K562 (cell line): Measurements from ENCODE around the gene PRR15L. TPM values are rescaled to one million over a fixed set of nuclear protein-coding genes. Genes with fewer than 3 reads are reported as not detected.
A peak's percentile ranks its signal among the peaks of the same experiment; 100 is the strongest.

Experiments
- ATAC-seq: fragments of 200-7000 bp; cut with Tn5 transposase; 3 replicates; pipeline ENCODE4 v1.9.1; 2020; ENCODE audit warnings: moderate library complexity
- BruUV-seq: library from RNA; stranded (reverse); fragments of 400-500 nt; replicated peaks from 2 replicates; lab custom pipeline; 2021; lab: Mats Ljungman, UMichigan
- CTCF ChIA-PET: fragments of 300-600 bp; formaldehyde crosslinking; extraction: SDS; loops from one replicate; lab custom pipeline; 2021; ENCODE audit warnings: low intra/inter-chr PET ratio; lab: Yijun Ruan, JAX
- POLR2A ChIA-PET: fragments of 300-600, 350-650 bp; sonication (Branson Sonifier 250); formaldehyde crosslinking; extraction: SDS; loops from one replicate; lab custom pipeline; 2021; ENCODE audit warnings: antibody characterized with exemption, inconsistent platforms; lab: Yijun Ruan, JAX
- DNase-seq, 4 experiments: peaks; one replicate each; pipeline versions ENCODE4 v3.0.0 to v3.0.0-alpha.2; 2011 to 2018; ENCODE audit warnings: low spot score in 3 of 4, mixed read lengths in 3 of 4; ENCODE audit errors: extremely low read depth in 1 of 4
- FAIRE-seq: peaks from 2 replicates; lab custom pipeline; 2011; peaks lifted over from hg19 to GRCh38; lab: Jason Lieb, UNC
- H2AFZ ChIP-seq: 2 replicates; pipeline ENCODE4 v1.6.0; 2011; ENCODE audit warnings: low read depth, low read length, control low read depth, inconsistent platforms
- H3K27ac ChIP-seq: fragments of 200-600 bp; 3 replicates; pipeline ENCODE4 v1.8.0; 2011; ENCODE audit warnings: low read depth, mild to moderate bottlenecking, control low read depth, inconsistent platforms, low read length, moderate library complexity, mixed read lengths; ENCODE audit errors: extremely low read depth
- H3K27me3 ChIP-seq, 2 experiments: fragments of 300-600 bp in 1 of 2; 2 replicates in 1 of 2; 3 replicates in 1 of 2; pipeline versions ENCODE4 v1.6.0 to v1.8.0; 2011; ENCODE audit warnings: inconsistent platforms in 2 of 2, low read length in 2 of 2, mild to moderate bottlenecking in 1 of 2, mixed read lengths in 1 of 2, moderate library complexity in 1 of 2; ENCODE audit not compliant: control insufficient read depth in 2 of 2, insufficient read depth in 2 of 2
- H3K36me3 ChIP-seq: fragments of 300-600 bp; 3 replicates; pipeline ENCODE4 v1.8.0; 2011; ENCODE audit warnings: mild to moderate bottlenecking, low read length, inconsistent platforms; ENCODE audit not compliant: control insufficient read depth, insufficient read depth
- H3K4me1 ChIP-seq, 2 experiments: fragments of 200-600 bp in 1 of 2; replicated peaks in 1 of 2; 2 replicates in 1 of 2; 3 replicates in 1 of 2; pipeline versions ENCODE4 v1.5.1 to v1.8.0; 2011; ENCODE audit warnings: inconsistent platforms in 2 of 2, low read length in 2 of 2, mild to moderate bottlenecking in 1 of 2, mixed read lengths in 1 of 2, moderate library complexity in 1 of 2; ENCODE audit not compliant: control insufficient read depth in 2 of 2, insufficient read depth in 2 of 2
- H3K4me2 ChIP-seq: 2 replicates; pipeline ENCODE4 v1.6.1; 2011; ENCODE audit warnings: low read length, control low read depth, inconsistent platforms, mixed read lengths; ENCODE audit not compliant: insufficient read depth
- H3K4me3 ChIP-seq: fragments of 200-600 bp; sonication (generic), shearing (Covaris generic); 2 replicates; pipeline ENCODE4 v1.5.1; 2016; ENCODE audit warnings: control low read depth, inconsistent platforms
- H3K79me2 ChIP-seq: fragments of 200-600 bp; 3 replicates; pipeline ENCODE4 v1.8.0; 2011; ENCODE audit warnings: low read length, inconsistent platforms; ENCODE audit not compliant: control insufficient read depth, insufficient read depth
- H3K9ac ChIP-seq, 2 experiments: 2 replicates each; pipeline versions ENCODE4 v1.6.0 to v1.6.1; 2011; ENCODE audit warnings: low read depth in 2 of 2, low read length in 2 of 2, control low read depth in 1 of 2, inconsistent platforms in 1 of 2, mild to moderate bottlenecking in 1 of 2, mixed read lengths in 1 of 2; ENCODE audit not compliant: insufficient read depth in 1 of 2
- H3K9me1 ChIP-seq: one replicate; pipeline ENCODE4 v1.6.0; 2011; ENCODE audit warnings: inconsistent platforms, mild to moderate bottlenecking, low read length, moderate library complexity; ENCODE audit not compliant: control insufficient read depth, insufficient read depth
- H3K9me3 ChIP-seq: replicated peaks from 2 replicates; pipeline ENCODE4 v1.5.1; 2011; ENCODE audit warnings: low read depth, low read length, inconsistent platforms; ENCODE audit not compliant: control insufficient read depth, insufficient read depth
- H4K20me1 ChIP-seq: replicated peaks from 2 replicates; pipeline ENCODE4 v1.6.1; 2011; ENCODE audit warnings: low read length, inconsistent platforms, mixed read lengths; ENCODE audit not compliant: control insufficient read depth, insufficient read depth
- ARHGAP35 ChIP-seq: fragments of 450-650 bp; IDR thresholded peaks from 2 replicates; pipeline ENCODE4 v1.6.1; 2018; ENCODE audit not compliant: partially characterized antibody
- HDAC3 ChIP-seq: fragments of 450-650 bp; IDR thresholded peaks from 2 replicates; pipeline ENCODE4 v1.6.1; 2018; ENCODE audit warnings: borderline replicate concordance, mild to moderate bottlenecking, moderate library complexity; ENCODE audit not compliant: partially characterized antibody
- HMGN3 ChIP-seq: IDR thresholded peaks from 2 replicates; pipeline ENCODE4 v1.6.1; 2011; ENCODE audit warnings: borderline replicate concordance, low read depth, mild to moderate bottlenecking, mixed read lengths, low read length; ENCODE audit not compliant: insufficient read length; ENCODE audit errors: extremely low read depth
- HNRNPLL ChIP-seq: fragments of 200-400 bp; formaldehyde crosslinking; IDR thresholded peaks from 2 replicates; pipeline ENCODE4 v1.6.1; 2017; ENCODE audit warnings: low read length, low read depth, mild to moderate bottlenecking; ENCODE audit not compliant: poor library complexity, severe bottlenecking
- RAD51 ChIP-seq: fragments of 450-650 bp; IDR thresholded peaks from 2 replicates; pipeline ENCODE4 v1.7.1; 2016; ENCODE audit warnings: low read depth, mild to moderate bottlenecking, borderline replicate concordance
- RBBP5 ChIP-seq: fragments of 200-600 bp; sonication (generic); IDR thresholded peaks from 2 replicates; pipeline ENCODE4 v1.6.1; 2012; ENCODE audit warnings: borderline replicate concordance, mild to moderate bottlenecking, low read length, control low read depth, inconsistent platforms; ENCODE audit not compliant: insufficient read depth, poor library complexity, severe bottlenecking
- STAT6 ChIP-seq: sonication (generic); formaldehyde crosslinking; IDR thresholded peaks from 2 replicates; pipeline ENCODE4 v1.8.1; 2023; ENCODE audit warnings: mild to moderate bottlenecking, missing genetic modification reagents
- TAF9B ChIP-seq: fragments of 450-650 bp; IDR thresholded peaks from 2 replicates; pipeline ENCODE4 v1.6.1; 2018; ENCODE audit warnings: mild to moderate bottlenecking; ENCODE audit not compliant: partially characterized antibody
- TCF7L2 ChIP-seq: fragments of 150-350 bp; IDR thresholded peaks from 2 replicates; pipeline ENCODE4 v1.6.1; 2016; ENCODE audit warnings: low read depth, mild to moderate bottlenecking, low read length, moderate library complexity
- TCFL5 ChIP-seq: fragments of 250-450 bp; sonication (Bioruptor Pico); conservative IDR thresholded peaks from 2 replicates; pipeline ENCODE4 v1.6.1; 2021; ENCODE audit warnings: mild to moderate bottlenecking, moderate library complexity, matching md5 sums
- TFAP4 ChIP-seq: sonication (generic); formaldehyde crosslinking; IDR thresholded peaks from 2 replicates; pipeline ENCODE4 v1.8.0; 2022; ENCODE audit warnings: missing genetic modification reagents, mild to moderate bottlenecking, moderate library complexity, borderline replicate concordance
- ZNF12 ChIP-seq: sonication (generic); formaldehyde crosslinking; IDR thresholded peaks from 2 replicates; pipeline ENCODE4 v1.4.0; 2020; ENCODE audit warnings: mild to moderate bottlenecking, missing genetic modification reagents
- ZNF124 ChIP-seq: sonication (generic); formaldehyde crosslinking; IDR thresholded peaks from 2 replicates; pipeline ENCODE4 v1.8.1; 2022; ENCODE audit warnings: missing genetic modification reagents
- WGBS: fragments of 100-300 bp; shearing (Covaris generic); methylation state at CpG from one replicate; pipeline ENCODE4 v1.1.6; 2016; ENCODE audit warnings: low coverage, mixed read lengths; ENCODE audit not compliant: insufficient coverage; ENCODE audit errors: missing lambda C conversion rate; 5-methylcytosine and 5-hydroxymethylcytosine counted together
- in situ Hi-C: fragments of 300-500 bp; cut with MboI; formaldehyde crosslinking; loops from 4 replicates; pipeline ENCODE4 v1.15.0; 2018; ENCODE audit warnings: inconsistent platforms, mixed read lengths
- intact Hi-C: fragments of 100-400 bp; cut with micrococcal nuclease; formaldehyde crosslinking; loops from 2 replicates; pipeline ENCODE4 v1.14.2; 2022
- polyA plus RNA-seq, 8 experiments: library from polyadenylated mRNA; depleted of rRNA in 4 of 8; stranded (reverse) in 5 of 8; unstranded in 3 of 8; fragments of >200 nt; fragmentation: Nextera tagmentation in 2 of 8; fragmentation: Illumina TruSeq in 1 of 8; extraction: Ambion mirVana in 2 of 8; extraction: Trizol in 1 of 8; gene quantifications; 2 replicates each; pipeline versions ENCODE4 v1.2.1 to v1.2.3, GENCODE V29; 2011 to 2014; ENCODE audit warnings: inconsistent platforms in 1 of 8, missing spikeins in 1 of 8
- total RNA-seq, 7 experiments: library from RNA; depleted of rRNA in 6 of 7; stranded (reverse); fragments of >200 nt in 6 of 7; fragmentation: Illumina TruSeq in 2 of 7; extraction: Trizol in 2 of 7; gene quantifications; 2 replicates each; pipeline versions ENCODE4 v1.2.1 to v1.2.3, GENCODE V29; 2011 to 2021; ENCODE audit warnings: low replicate concordance in 1 of 7
- TF ChIP-seq, protein P1 (sequence below), 2 experiments: fragments of 150-350 bp in 1 of 2; IDR thresholded peaks; 2 replicates each; pipeline ENCODE4 v1.6.1; 2012 to 2016; ENCODE audit warnings: low read depth in 2 of 2, low read length in 2 of 2, mild to moderate bottlenecking in 1 of 2, moderate library complexity in 1 of 2

PRR15L gene
- total and polyA plus RNA-seq, 9 of the 15 experiments (the other 6 are each of a cell fraction or from before 2014, with no cell fraction given): 0.03 TPM; not detected in 8

DNA sequence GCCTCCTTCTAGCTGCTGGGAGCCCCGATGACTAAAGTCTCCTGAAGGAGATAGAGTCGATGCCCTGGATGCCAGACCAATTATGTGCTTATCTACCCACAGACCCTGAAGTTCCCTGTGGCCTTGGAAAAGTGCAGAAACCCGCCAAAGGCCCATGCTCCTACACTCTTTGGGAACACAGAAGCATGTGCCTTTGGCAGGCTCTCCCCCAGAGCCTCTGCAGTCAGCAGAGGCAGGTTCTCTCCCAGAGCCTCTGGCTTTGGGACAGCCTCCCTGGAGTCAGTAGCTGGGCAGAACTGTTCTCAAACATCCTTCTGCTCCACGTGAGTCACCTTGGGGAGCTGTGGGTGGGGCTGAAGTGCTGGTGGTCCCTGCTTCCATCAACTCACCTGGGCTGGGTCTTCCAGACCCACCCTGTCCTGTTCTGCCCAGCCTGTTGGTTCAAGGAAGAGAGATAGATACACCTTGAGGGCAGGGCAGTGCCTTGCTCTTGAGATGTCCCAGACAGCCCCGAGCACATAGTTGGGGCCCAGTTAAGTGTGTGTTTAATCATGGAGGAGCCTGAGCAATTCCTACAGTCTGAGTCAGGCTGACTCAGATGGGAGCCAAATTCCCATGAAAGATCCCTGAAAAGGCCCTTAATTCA lies 10.0 kb upstream of the PRR15L start:
- intact Hi-C loops (no loop called here), in situ Hi-C loops (no loop called here)
- peaks cover 20 to 31% of the 10 kb centered on the region in 2 experiments; a peak in 4 of 5 replicates for H3K4me1 ChIP-seq
- no peaks in the 10 kb centered on the region for H3K9me3 ChIP-seq
- ChIA-PET POLR2A (interaction anchor here (0.7 to 2.1 kb wide), 5 partner anchors 10 to 704 kb away, joined by 3 to 8 read pairs (median 3); partner anchors contain the start of gene PRR15L), CTCF (interaction anchor here (0.5 kb wide), 1 partner anchor 73 kb away, joined by 3 read pairs; no protein-coding TSS in a partner anchor)
- FAIRE-seq (no peak), ATAC-seq (no peak), DNase-seq (no peak)
- H3K79me2 ChIP-seq: peaks cover 18% of the 10 kb centered on the region
- H3K27me3 ChIP-seq: no peaks in the 10 kb centered on the region
- 26% methylated on average over 5 of the region's 5 CpGs for WGBS
- peak overlapping the region; percentile 5; the same call in 1 of the 2 replicates for H2AFZ ChIP-seq
- peaks cover 7% of the 10 kb centered on the region for H3K36me3 ChIP-seq
- no peaks in the 10 kb centered on the region for H3K9me1 ChIP-seq
- peak overlapping the region in 1 of 2 experiments; percentile 41; a peak in 1 of 4 replicates for H3K9ac ChIP-seq
- H3K27ac ChIP-seq: no peak overlapping the region
- H3K4me3 ChIP-seq: no peak overlapping the region
- H3K4me2 ChIP-seq: no peak overlapping the region
- H4K20me1 ChIP-seq: no peaks in the 10 kb centered on the region
- BruUV-seq: no TSS peak
- no peak for TF ChIP-seq HNRNPLL
- no peak for TF ChIP-seq HMGN3
- no peak for TF ChIP-seq RAD51
- no peak for TF ChIP-seq HDAC3
- TF ChIP-seq TAF9B: no peak
- no peak for TF ChIP-seq STAT6 (CRISPR knock-in tag)
- no peak for TF ChIP-seq ZNF12 (CRISPR knock-in tag)
- TF ChIP-seq ZNF124: no peak
- TF ChIP-seq TFAP4: no peak
- TF ChIP-seq RBBP5: no peak
- no peak for TF ChIP-seq ARHGAP35
- TF ChIP-seq, protein P1, sequence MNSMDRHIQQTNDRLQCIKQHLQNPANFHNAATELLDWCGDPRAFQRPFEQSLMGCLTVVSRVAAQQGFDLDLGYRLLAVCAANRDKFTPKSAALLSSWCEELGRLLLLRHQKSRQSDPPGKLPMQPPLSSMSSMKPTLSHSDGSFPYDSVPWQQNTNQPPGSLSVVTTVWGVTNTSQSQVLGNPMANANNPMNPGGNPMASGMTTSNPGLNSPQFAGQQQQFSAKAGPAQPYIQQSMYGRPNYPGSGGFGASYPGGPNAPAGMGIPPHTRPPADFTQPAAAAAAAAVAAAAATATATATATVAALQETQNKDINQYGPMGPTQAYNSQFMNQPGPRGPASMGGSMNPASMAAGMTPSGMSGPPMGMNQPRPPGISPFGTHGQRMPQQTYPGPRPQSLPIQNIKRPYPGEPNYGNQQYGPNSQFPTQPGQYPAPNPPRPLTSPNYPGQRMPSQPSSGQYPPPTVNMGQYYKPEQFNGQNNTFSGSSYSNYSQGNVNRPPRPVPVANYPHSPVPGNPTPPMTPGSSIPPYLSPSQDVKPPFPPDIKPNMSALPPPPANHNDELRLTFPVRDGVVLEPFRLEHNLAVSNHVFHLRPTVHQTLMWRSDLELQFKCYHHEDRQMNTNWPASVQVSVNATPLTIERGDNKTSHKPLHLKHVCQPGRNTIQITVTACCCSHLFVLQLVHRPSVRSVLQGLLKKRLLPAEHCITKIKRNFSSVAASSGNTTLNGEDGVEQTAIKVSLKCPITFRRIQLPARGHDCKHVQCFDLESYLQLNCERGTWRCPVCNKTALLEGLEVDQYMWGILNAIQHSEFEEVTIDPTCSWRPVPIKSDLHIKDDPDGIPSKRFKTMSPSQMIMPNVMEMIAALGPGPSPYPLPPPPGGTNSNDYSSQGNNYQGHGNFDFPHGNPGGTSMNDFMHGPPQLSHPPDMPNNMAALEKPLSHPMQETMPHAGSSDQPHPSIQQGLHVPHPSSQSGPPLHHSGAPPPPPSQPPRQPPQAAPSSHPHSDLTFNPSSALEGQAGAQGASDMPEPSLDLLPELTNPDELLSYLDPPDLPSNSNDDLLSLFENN (IDR thresholded peaks at IDR 0.05; ENCODE audit: low read depth in 2 of 2, low read length in 2 of 2): no peak
- TF ChIP-seq TCF7L2: no peak
- no peak for TF ChIP-seq TCFL5
